EL (cell line): ENCODE data around the gene SEC24D.

Experiments
- DNase-seq: peaks from one replicate; pipeline ENCODE4 v3.0.0-alpha.2; 2016

Gene SEC24D

GRCh38 chr4:118772081-118772766 lies 63.7 kb downstream of the SEC24D start:
- peak; percentile 53 for DNase-seq

GRCh38 chr4:118770741-118771187 lies 65.2 kb downstream of the SEC24D start:
- DNase-seq = no peak

GRCh38 chr4:118769161-118769560 lies 66.8 kb downstream of the SEC24D start:
- no peak for DNase-seq

- DNase-seq = no peak
These were observed 68.8 kb downstream of the SEC24D start for GRCh38 chr4:118767109-118767508.

- peak; percentile 94 for DNase-seq
These were observed 70.5 kb downstream of the SEC24D start for GRCh38 chr4:118765399-118765798.

- no peak for DNase-seq
These were observed 73.0 kb downstream of the SEC24D start for GRCh38 chr4:118762730-118763477.

GRCh38 chr4:118762155-118762554 lies 73.8 kb downstream of the SEC24D start:
- DNase-seq = no peak

GRCh38 chr4:118761397-118762016 lies 74.4 kb downstream of the SEC24D start:
- no peak for DNase-seq

- no peak for DNase-seq
These were observed 75.4 kb downstream of the SEC24D start for GRCh38 chr4:118760493-118760892.

GRCh38 chr4:118760092-118760491 lies 75.8 kb downstream of the SEC24D start:
- no peak for DNase-seq

GRCh38 chr4:118759481-118759880 lies 76.4 kb downstream of the SEC24D start:
- DNase-seq = no peak

- DNase-seq = no peak
These were observed 77.6 kb downstream of the SEC24D start for GRCh38 chr4:118758293-118758692.

GRCh38 chr4:118757761-118758251 lies 78.1 kb downstream of the SEC24D start:
- no peak for DNase-seq

- DNase-seq = no peak
These were observed 79.0 kb downstream of the SEC24D start for GRCh38 chr4:118756958-118757357.

GRCh38 chr4:118756429-118756828 lies 79.5 kb downstream of the SEC24D start:
- no peak for DNase-seq

GRCh38 chr4:118755438-118756226 lies 80.3 kb downstream of the SEC24D start:
- no peak for DNase-seq

GRCh38 chr4:118754890-118755289 lies 81.0 kb downstream of the SEC24D start:
- DNase-seq = no peak

GRCh38 chr4:118753685-118754084 lies 82.2 kb downstream of the SEC24D start:
- DNase-seq = no peak

GRCh38 chr4:118753096-118753495 lies 82.8 kb downstream of the SEC24D start:
- DNase-seq = no peak

GRCh38 chr4:118752551-118752950 lies 83.4 kb downstream of the SEC24D start:
- DNase-seq = no peak

- DNase-seq = peak; percentile 72
These were observed 84.2 kb downstream of the SEC24D start for GRCh38 chr4:118751629-118752323.

GRCh38 chr4:118749347-118749988 lies 86.5 kb downstream of the SEC24D start:
- no peak for DNase-seq
